GM18909 (cell line): ENCODE measurements around the gene DCHS1.

Experiments used
- ATAC-seq: cut with Tn5 transposase; IDR thresholded peaks from one replicate; pipeline ENCODE4 v1.9.1; 2021; ENCODE audit warnings: mild to moderate bottlenecking; ENCODE audit not compliant: unreplicated experiment, poor library complexity

The DCHS1 gene

DNA sequence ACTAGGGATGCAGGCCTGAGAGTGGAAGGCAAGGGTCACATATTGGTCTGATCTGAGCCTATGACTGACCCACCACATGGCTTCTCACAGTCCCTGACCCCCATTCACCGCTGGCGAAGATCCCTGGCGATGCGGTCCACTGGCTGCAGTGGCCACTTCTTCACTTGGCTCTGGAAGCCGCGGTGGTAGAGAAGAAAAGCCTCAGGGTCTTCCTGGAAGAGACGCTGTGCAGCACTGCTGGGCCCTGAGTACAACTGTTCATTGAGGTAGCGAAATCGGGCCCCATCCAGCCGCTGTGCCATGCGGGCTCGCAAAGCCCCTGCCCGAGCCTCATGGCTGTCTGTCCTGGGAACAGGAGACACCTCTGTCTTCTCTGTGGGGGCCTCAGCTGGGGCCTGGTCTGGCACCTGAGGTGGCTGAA is 54.6 kb downstream of the DCHS1 start:
- ATAC-seq: no peak

DNA sequence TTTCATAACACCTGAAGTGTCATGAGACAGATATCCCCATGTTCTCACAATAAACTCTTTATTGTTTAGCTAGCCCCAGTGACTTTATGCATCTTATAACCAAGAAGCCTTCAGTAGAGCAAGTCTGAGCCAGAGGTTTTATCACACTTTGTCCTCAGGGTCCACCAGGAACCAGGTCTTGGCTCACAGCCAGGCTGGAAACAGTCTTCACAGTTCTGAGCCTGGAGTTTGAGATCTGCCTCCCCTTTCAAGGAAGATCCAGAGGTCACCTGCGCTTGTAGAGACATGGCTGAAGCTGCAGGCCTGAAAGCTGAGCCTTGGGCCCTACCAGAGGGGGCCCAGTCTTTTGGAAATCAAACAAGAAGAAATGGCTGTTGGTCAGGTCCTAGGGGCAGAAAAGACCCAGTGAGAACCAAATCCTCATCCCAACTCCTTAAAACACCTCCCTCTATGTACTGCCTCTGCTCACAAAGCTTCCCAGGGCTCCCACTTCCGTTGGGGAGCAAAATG is 55.7 kb downstream of the DCHS1 start:
- ATAC-seq: no peak

DNA sequence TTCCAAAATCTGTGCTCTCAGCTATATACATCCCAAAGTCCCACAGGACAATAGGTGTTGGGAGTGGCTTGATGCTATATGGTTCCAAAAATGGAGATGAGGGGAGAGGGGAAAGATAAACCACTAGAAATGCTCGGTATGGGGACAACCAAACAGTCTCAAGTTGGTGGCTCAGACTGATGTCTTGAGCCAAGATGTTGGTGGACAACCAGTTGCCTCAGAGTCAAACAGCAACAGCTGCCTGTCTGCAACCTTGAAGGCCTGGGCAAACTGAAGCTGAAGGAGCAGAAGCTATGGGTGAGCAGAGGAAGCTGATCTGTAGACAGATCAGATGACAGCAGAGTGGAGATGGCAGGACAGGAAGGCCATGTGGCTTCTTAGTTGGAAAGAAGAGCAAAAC is 56.2 kb downstream of the DCHS1 start:
- ATAC-seq: no peak

DNA sequence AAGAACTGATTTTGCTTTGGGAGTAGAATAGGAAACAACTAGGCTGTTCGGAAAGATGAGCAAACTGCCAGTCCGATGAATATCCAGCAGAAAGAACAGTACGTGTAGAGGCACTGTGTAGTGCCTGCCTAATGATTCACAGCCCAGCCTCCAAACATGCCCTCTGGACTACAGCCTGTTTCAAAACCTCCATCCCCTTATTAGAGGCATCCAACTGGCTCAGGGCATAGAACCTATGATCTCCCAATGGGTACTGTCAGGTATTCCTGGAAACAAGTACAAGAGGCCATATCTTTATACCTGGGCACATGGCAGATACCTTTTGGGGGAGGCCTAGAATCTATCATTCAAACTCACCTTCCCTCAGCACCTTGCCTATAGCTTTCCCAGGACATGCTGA is 57.1 kb downstream of the DCHS1 start:
- ATAC-seq: no peak

DNA sequence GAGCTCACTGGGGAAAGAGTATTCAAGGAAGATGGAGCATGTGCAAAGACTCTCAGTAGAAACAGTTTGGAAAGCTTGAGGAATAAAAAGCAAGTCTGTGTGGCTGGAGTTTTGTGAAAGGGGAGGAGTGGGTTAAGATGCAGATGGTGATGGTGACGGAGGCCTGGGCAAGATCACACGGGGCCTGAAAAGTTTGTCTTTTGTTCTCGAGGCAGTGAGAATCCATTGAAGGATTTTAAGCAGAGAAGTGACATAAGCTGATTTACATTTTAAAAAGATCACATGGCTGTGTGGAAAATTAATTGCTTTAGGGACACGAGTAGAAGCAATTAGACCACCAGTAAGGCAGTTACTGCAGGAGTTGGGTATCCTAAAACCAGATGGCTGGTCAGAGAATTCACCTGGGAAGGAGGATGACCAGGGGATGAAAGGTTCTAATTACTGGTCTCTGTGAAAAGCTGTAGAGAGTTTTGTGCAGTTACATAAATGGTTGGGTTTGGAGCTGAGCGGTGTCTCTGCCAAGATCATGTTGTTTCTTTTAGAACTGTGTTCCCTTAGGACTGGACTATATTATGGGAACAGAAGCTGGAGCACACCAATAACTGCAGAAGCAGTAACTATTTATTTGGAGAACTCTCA is 59.3 kb downstream of the DCHS1 start:
- ATAC-seq: no peak

DNA sequence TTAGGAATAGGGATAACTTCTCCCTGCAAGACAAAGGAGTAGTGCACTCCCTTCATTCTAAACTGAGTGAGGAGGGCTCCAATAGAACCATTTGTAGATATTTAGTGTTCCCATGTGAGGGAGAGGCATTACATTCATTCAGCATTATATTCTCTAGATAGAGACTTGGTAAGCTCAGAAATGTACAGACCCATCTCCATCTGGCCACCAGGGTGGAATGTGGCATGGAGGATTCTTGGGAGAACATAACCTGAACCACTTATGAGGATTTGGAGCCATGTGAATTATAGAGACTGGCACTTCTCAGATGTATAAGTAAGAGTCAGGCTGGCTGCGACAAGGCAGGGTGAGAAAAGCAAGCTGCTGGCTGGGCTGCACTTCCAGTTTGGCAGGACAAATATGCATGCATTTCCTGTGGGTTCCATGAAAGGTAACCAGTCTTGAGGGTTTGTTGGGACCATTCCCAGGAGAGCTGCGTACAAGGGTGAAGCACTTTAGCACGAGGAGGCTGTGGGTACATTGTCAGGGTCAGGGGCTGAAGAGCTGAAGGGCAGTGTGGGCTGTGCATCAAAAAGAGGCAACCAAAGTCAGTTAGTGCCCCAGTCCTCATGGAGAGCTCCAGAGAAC is 61.4 kb downstream of the DCHS1 start:
- no peak for ATAC-seq

DNA sequence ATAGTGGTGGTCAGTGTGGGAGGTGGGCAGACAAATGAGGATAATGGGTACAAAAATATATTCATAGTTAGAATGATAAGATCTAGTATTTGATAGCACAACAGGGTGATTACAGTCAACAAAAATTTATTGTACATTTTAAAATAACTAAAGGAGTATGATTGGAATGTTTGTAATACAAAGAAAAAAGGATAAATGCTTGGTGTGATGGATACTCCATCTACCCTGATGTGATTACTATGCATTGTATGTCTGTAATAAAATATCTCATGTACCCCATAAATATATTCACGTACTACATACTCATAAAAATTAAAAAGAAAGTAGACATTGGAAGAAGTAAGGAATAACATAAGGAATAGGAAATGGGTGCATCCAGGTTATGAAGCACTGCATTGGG is 67.6 kb downstream of the DCHS1 start:
- ATAC-seq: no peak

DNA sequence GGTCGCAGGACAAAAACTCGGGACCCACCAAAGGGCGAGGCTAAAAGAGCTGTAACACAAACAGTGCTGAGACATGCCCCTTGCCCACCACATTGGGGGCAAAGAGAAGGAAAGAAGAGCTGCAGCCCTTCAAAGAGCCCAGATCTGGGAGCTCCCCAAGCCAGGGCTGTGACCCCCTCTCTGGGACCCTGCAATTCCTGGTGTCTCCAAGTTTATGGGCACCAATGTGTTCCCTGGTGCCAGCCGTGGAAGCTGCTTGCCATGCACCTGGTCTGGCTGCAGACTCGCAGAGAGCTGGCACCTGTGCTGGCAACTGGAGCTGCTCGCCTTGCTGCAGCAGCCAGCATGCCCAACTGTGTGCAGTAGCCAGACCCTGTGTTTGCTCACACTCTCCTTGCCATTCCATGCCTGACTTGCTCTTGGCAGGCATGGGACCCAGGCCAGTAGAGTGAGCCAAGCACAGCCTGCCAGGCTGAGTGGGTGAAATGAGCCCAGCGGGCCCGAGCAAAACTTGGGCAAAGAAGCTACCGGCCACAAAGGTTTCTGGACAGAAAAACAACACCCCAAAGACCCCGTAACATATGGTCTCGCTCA is 68.2 kb downstream of the DCHS1 start:
- ATAC-seq: no peak

DNA sequence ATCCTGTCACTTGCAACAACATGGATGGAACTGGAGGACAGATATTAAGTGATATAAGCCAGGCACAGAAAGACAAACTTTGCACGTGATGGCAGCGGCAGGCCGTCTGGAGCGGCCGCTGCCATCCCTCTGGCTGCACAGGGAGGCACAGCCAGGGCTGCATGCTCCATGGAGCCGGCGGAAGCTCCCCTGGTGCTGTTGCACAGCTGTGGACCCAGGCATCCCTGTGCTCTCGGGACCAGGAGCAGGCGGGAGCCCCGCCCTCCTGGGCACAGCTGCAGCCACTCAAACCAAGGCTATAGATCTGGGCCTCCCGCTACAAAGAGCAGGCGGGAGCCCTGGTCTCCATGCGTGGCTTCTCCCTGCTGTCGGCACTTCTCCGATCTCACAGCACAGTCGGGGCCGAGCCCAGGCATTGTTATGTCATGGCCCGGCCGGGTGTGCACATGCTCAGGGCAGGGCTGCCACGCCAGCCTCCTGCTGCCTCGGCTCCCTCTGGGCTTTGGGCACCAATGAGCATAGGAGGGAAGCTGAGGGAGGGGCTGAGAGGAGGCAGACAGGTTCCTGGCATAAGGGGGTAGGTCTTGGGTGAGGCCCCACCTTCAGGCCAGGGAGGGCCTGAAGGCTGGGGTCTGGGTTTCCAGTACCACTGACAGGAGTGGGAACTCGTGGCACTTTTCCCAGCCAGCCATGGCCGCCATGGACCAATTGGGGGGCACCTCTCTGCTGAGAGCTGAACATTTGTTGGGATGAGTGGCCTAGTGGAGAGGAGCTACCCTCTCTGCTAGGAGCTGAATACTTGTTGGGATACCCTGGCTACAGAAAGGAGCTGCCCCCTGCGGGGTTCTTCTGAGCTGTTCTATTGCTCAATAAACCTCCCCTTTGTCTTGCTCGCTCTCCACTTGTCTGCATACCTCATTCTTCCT is 68.9 kb downstream of the DCHS1 start:
- ATAC-seq: no peak

DNA sequence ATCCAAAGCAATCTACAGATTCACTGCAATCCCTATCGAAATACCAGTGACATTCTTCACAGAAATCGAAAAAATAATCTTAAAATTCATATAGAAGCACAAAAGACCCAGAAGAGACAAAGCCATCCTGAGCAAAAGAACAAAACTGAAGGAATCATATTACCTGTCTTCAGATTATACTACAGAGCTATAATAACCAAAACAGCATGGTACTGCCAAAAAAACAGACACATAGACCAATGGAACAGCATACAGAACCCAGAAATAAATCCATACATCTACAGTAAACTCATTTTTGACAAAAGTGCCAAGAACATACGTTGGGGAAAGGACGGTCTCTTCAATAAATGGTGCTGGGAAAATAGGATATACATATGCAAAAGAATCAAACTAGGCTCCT is 71.1 kb downstream of the DCHS1 start:
- no peak for ATAC-seq

DNA sequence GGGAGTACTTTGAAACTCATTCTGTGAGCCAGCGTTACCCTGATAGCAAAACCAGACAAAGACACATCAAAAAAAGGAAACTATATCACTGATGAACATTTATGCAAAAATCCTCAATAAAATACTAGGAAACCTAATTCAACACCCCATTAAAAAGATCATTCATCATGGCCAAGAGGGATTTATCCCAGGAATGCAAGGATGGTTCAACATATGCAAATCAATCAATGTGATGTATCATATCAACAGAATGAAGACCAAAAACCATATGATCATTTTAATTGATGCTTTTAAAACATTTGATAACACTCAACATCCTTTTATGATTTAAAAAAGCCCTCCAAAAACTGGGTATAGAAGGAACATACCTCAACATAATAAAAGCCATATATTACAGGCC is 72.0 kb downstream of the DCHS1 start:
- ATAC-seq: no peak

DNA sequence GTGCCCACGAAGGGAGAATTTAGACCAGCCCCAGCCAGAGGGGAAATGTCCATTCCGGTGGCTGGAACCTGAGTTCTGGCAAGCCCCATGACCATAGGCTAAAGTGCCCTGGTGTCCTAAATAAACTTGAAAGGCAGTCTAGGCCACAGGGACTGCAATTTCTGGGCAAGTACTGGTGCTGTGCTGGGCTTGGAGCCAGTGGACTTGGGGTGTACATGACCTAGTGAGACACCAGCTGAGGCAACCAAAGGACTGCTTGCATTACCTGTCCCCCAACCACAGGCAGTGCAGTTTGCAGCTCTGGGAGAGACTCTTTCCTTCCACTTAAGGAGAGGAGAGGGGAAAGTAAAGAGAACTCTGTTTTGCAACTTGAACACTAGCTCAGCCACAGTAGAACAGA is 75.9 kb downstream of the DCHS1 start:
- ATAC-seq: no peak

DNA sequence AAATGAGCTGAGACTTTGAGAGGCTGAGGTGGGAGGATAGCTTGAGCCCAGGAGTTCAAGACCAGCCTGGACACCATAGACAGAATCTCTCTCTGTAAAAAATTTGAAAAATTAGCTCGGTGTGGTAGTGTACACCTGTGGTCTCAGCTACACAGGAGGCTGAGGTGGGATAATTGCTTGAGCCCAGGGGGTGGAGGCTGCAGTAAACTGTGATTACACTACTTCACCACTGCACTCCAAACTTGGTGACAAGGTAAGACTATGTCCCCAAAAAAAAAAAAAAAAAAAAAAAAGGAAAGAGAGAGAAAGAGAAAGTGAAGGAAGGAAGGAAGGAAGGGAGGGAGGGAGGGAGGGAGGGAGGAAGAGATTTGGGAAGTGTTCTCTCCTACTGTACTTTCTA is 77.5 kb downstream of the DCHS1 start:
- no peak for ATAC-seq

DNA sequence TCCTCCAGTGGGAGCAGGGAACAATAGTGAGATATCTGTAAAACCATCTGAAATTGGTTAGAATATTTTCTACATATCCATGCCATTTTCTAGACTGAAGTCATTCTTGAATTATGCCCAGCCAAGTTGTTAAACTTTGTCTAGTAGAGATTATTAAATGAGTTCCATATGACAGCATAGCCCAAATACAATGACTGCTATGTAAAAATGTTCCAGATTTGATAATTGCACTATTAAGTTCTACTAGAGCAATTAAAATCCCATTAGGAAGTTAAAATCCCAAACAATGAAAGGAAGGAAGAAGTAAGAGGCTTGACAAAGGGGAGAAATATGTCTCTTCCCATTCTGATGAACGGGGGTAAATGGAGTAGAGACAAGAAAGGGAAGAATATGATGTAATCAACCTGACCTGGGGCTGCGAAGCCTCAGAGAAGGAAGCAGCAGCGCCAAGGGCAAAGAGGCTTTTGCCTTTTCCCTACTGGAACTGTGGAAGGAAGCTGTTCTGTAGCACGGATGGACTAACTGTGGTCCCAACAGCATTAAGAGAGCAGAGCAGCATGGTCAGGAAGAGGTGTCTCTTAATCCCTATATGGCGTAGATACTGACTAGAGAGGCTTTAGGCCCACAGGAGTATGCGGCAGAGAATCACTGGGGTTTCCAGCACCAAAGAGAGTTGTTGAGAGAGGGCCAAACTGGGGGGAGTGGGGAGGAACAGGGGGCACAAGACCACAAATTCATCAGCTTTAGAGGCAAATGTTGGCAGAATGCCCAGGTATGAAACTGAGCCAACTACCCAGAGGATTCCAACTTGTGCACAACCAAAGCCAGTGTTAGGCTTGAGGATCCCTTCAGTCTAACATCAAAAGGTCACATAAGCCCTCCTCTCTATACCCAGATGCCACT is 78.9 kb downstream of the DCHS1 start:
- ATAC-seq: no peak

DNA sequence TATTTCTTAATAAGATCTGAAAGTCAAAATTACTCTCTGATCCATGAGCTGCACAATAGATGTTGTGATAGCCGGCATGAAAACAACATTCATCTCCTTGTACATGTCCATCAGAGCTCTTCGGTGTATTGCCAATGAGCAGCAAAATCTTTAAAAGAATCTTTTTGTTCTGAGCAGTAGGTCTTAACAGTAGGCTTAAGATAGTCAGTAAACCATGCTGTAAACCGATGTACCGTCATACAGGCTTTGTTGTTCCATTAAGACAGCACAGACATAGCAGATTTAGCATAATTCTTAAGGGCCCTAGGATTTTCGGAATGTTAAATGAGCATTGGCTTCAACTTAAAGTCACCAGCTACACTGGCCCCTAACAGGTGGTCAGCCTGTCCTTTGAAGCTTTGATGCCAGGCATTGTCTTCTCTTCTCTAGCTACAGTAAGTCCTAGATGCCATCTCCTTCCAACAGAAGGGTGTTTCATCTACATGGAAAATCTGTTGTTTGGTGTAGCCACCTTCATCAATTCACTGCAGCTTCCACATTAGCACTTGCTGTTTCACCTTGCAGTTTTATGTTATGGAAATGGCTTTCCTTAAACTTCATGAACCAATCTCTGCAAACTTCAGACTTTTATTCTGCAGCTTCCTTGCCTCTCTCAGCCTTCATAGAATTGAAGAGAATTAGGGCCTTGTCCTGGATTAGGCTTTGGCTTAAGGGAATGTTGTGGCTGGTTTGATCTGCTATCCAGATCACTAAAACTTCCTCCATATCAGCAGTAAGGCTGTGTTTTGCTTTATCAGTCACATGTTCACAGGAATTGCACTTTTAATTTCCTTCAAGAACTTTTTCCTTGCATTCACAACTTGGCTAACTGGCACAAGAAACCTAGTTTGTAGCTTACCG is 80.5 kb downstream of the DCHS1 start:
- no peak for ATAC-seq

DNA sequence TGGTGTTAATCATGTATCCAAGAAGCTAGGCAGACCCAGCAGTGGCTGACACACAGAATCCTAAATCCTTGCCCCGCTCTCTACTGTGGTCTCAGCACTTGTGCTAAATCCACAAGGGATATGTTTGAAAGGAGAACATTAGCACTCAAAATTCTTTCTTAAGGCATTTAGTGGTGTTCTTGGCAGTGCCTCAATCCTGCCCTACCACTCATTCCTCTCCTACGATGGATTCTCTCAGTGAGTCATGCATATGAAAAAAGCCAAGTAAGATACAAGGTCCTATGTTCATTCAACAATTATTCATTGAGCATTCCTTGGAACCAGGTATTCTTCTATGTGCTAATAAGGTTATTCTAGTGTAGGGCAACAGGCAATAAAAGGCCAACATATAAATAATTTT is 83.4 kb downstream of the DCHS1 start:
- ATAC-seq: no peak

DNA sequence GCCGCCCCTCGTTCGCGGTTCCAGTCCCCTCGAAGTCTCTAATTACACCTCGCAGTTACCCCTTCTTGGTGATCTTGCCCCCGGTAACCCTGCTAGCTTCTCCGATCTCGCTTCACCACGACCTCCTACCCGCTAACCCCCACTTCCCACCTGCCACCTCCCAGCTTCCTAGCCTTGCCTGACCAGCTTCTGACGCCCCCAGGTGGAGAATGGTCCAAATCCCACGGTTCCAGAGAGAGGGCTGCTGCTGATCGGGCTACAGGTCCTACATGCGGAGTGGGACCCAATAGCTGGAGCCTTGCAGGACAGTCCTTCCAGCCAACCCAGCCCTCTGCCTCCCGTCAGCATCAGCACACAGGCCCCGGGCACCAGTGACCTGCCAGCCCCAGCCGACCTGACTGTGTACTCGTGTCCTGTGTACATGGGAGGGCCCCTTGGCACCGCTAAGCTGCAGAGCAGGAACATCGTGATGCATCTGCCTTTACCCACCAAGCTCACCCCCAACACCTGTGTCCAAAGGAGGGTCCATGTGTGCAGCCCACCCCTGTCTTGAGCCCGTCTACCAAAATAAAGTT is 84.1 kb downstream of the DCHS1 start:
- no peak for ATAC-seq
